PFSK-1 (cell line): Measurements from ENCODE around the gene NOL12.

Experiments used
- FOXP2 ChIP-seq: optimal IDR thresholded peaks from 2 replicates; pipeline ENCODE3; 2011; ENCODE audit warnings: borderline replicate concordance, control low read depth, inconsistent platforms; ENCODE audit not compliant: insufficient read depth; ENCODE audit errors: extremely low read length, extremely low read depth
- POLR2AphosphoS5 ChIP-seq: IDR thresholded peaks from 2 replicates; pipeline ENCODE4 v1.6.1; 2012; ENCODE audit warnings: low read depth, mild to moderate bottlenecking, control low read depth, low read length, moderate library complexity
- REST ChIP-seq, 2 experiments: IDR thresholded peaks; 2 replicates each; pipeline versions ENCODE4 v1.6.1 to v1.8.0; 2011 to 2012; ENCODE audit warnings: low read depth in 2 of 2, low read length in 2 of 2, control low read depth in 1 of 2, inconsistent platforms in 1 of 2, mild to moderate bottlenecking in 1 of 2, moderate library complexity in 1 of 2; ENCODE audit not compliant: insufficient read depth in 1 of 2
- SIN3A ChIP-seq: IDR thresholded peaks from 2 replicates; pipeline ENCODE4 v1.6.1; 2012; ENCODE audit warnings: mild to moderate bottlenecking, low read length, moderate library complexity, borderline replicate concordance; ENCODE audit not compliant: insufficient read depth
- TAF1 ChIP-seq: IDR thresholded peaks from 2 replicates; pipeline ENCODE4 v1.6.1; 2012; ENCODE audit warnings: low read length, control low read depth, borderline replicate concordance; ENCODE audit not compliant: insufficient read depth

NOL12 gene

GRCh38 chr22:37742376-37743171 lies 56.4 kb downstream of the NOL12 start:
- TF ChIP-seq FOXP2 (no peak), TAF1 (no peak), REST (IDR thresholded peaks at IDR 0.05; ENCODE audit: insufficient read depth in 1 of 2, low read depth in 2 of 2, low read length in 2 of 2) (no peak), POLR2AphosphoS5 (no peak), SIN3A (no peak)
